ENCODE results near the gene API5. TPM values are rescaled to one million over a fixed set of nuclear protein-coding genes. Genes with fewer than 3 reads are reported as not detected.
A peak's percentile ranks its signal among the peaks of the same experiment; 100 is the strongest.

API5 gene
- total and polyA plus RNA-seq, 10 of the 15 experiments (the other 5 are each of a cell fraction or from before 2014, with no cell fraction given), result 52.0 to 193 (median 106) TPM

GRCh38 chr11:43311791-43312607 lies at the start of gene API5 (continued):
- TF ChIP-seq ZBTB40 (IDR thresholded peaks at IDR 0.05; ENCODE audit: borderline replicate concordance) (no peak), NR2C1 (IDR thresholded peaks at IDR 0.05) (no peak), SPI1 (IDR thresholded peaks at IDR 0.05; ENCODE audit: borderline replicate concordance, insufficient read depth, low read depth, low read length) (peak; percentile 8; the same call in 1 of the 2 replicates), CHD2 (IDR thresholded peaks at IDR 0.05; ENCODE audit: borderline replicate concordance, low read depth, low read length) (peak; percentile 51; the same call in 1 of the 2 replicates), MAX (IDR thresholded peaks at IDR 0.05; ENCODE audit: low read depth, low read length) (peak; percentile 71), PAX8 (IDR thresholded peaks at IDR 0.05) (no peak), CBFB (IDR thresholded peaks at IDR 0.05; ENCODE audit: low read depth) (peak; percentile 72; the same call in 1 of the 2 replicates), ZZZ3 (IDR thresholded peaks at IDR 0.05; ENCODE audit: control insufficient read depth, insufficient read length, low read depth) (no peak), ZNF217 (IDR thresholded peaks at IDR 0.05) (no peak), POLR2A (IDR thresholded peaks at IDR 0.05; ENCODE audit: low read depth, low read length) (peak; percentile 93), SMARCA5 (IDR thresholded peaks at IDR 0.05) (peak; percentile 74; the same call in 1 of the 2 replicates), SRF (IDR thresholded peaks at IDR 0.05; ENCODE audit: low read depth in 2 of 2, low read length in 2 of 2) (peak in 1 of 2 experiments; percentile 61; a peak in 1 of 4 replicates), NFIC (IDR thresholded peaks at IDR 0.05; ENCODE audit: low read depth, low read length) (0 out of 2 replicates have a peak, but pooled peaks have one; percentile 33), IRF3 (IDR thresholded peaks at IDR 0.05) (no peak), GABPA (IDR thresholded peaks at IDR 0.05; ENCODE audit: low read depth) (no peak), HCFC1 (IDR thresholded peaks at IDR 0.05; ENCODE audit: low read length) (peak; percentile 77), ZNF384 (IDR thresholded peaks at IDR 0.05; ENCODE audit: borderline replicate concordance, low read depth, low read length) (no peak), CREM (IDR thresholded peaks at IDR 0.05; ENCODE audit: low read depth) (peak; percentile 79), MEF2B (IDR thresholded peaks at IDR 0.05; ENCODE audit: partially characterized antibody, poor library complexity, severe bottlenecking) (no peak), SMAD5 (IDR thresholded peaks at IDR 0.05; ENCODE audit: low read depth) (peak; percentile 59; the same call in 1 of the 2 replicates), SMC3 (IDR thresholded peaks at IDR 0.05; ENCODE audit: borderline replicate concordance, low read length) (peak; percentile 46; the same call in 1 of the 2 replicates), MEF2A (IDR thresholded peaks at IDR 0.05; ENCODE audit: insufficient read depth, low read depth, low read length) (no peak), SUZ12 (IDR thresholded peaks at IDR 0.05; ENCODE audit: unreplicated experiment) (no peak), NFXL1 (IDR thresholded peaks at IDR 0.05; ENCODE audit: borderline replicate concordance) (no peak), BHLHE40 (IDR thresholded peaks at IDR 0.05; ENCODE audit: borderline replicate concordance in 1 of 2, low read depth in 2 of 2, low read length in 1 of 2) (peak; percentile 27 to 35; a peak in 2 of 4 replicates), POLR2AphosphoS5 (IDR thresholded peaks at IDR 0.05; ENCODE audit: low read length) (peak; percentile 94), TARDBP (IDR thresholded peaks at IDR 0.05; ENCODE audit: borderline replicate concordance) (no peak)
